HG02840 (cell line): ENCODE data around the gene GPR17.

Experiments used
- ATAC-seq: cut with Tn5 transposase; IDR thresholded peaks from one replicate; pipeline ENCODE4 v1.9.1; 2021; ENCODE audit warnings: mild to moderate bottlenecking, moderate library complexity, moderate number of reproducible peaks; ENCODE audit not compliant: unreplicated experiment, low FRiP score

The GPR17 gene

GRCh38 chr2:127651381-127651809 lies 5.4 kb downstream of the GPR17 start:
- ATAC-seq: no peak

GRCh38 chr2:127651971-127652550 lies 6.1 kb downstream of the GPR17 start:
- ATAC-seq: no peak

GRCh38 chr2:127652786-127653357 lies 6.9 kb downstream of the GPR17 start:
- ATAC-seq: no peak

- no peak for ATAC-seq
These were observed 7.6 kb downstream of the GPR17 start for GRCh38 chr2:127653421-127654083.

- ATAC-seq: no peak
These were observed 8.3 kb downstream of the GPR17 start for GRCh38 chr2:127654084-127654837.

- no peak for ATAC-seq
These were observed 8.9 kb downstream of the GPR17 start for GRCh38 chr2:127654838-127655175.

- no peak for ATAC-seq
These were observed 9.5 kb downstream of the GPR17 start for GRCh38 chr2:127655209-127656073.

- ATAC-seq: no peak
These were observed 10.7 kb downstream of the GPR17 start for GRCh38 chr2:127656569-127657231.

- no peak for ATAC-seq
These were observed 11.3 kb downstream of the GPR17 start for GRCh38 chr2:127657232-127657595.

GRCh38 chr2:127658146-127658545 lies 12.2 kb downstream of the GPR17 start:
- ATAC-seq: no peak

- no peak for ATAC-seq
These were observed 12.9 kb downstream of the GPR17 start for GRCh38 chr2:127658641-127659407.

- ATAC-seq: no peak
These were observed 13.7 kb downstream of the GPR17 start for GRCh38 chr2:127659408-127660290.

GRCh38 chr2:127660291-127660578 lies 14.3 kb downstream of the GPR17 start:
- no peak for ATAC-seq

- no peak for ATAC-seq
These were observed 15.2 kb downstream of the GPR17 start for GRCh38 chr2:127661072-127661649.

GRCh38 chr2:127661949-127662510 lies 16.1 kb downstream of the GPR17 start:
- ATAC-seq: no peak

- ATAC-seq: no peak
These were observed 17.1 kb downstream of the GPR17 start for GRCh38 chr2:127662937-127663565.

- ATAC-seq: no peak
These were observed 17.7 kb downstream of the GPR17 start for GRCh38 chr2:127663566-127664064.
